Stromal cell of bone marrow (primary cell): Measurements from ENCODE around the gene ZNF598.
A peak's percentile ranks its signal among the peaks of the same experiment; 100 is the strongest.
"Not testable (repeated sequence)": the region's sequence is repeated elsewhere in the genome, so short reads cannot be mapped to it uniquely, and the experiment has no call there.

ENCODE experiments used
- DNase-seq: peaks from one replicate; pipeline ENCODE4 v3.0.0-alpha.2; 2012; ENCODE audit warnings: low read depth

Gene ZNF598

DNA sequence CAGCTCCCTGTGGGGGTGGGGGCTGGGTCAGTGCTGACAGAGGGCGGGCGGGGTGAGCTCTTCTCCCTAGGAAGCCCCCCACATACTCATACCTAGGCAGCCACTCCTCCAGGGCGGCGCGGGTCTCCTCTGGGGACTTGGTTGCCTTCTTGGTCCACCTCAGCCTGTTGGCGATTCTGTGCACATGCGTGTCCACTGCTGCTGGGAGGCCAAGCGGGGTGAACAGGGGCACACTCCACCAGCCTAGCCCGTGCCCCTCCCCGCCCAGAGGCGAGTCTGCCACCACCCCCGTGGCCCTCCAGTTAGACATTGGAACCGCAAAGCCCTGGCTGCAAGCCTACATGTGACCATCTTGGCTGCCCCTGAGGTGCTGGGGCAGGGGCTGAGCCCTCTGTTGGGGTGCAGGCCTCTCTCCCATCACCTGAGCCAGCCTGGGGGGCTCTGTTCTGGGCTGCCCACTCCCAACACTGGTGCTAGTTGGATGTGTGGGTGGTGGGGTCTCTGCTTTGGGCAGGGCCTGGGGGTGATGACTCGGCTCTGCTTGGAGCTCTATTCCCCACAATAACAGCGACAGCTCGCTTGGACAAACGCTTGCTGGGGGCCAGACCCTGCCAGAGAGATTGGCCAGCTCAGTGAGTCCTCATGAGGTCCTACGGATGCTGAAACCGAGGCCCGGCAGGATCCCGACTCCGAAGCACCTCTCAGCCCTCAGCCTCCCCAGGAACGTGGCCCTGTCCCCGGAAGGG, 30.6 kb upstream of the ZNF598 start:
- DNase-seq: no peak

GRCh38 chr16:2039274-2040031, 29.8 kb upstream of the ZNF598 start:
- DNase-seq: no peak

- DNase-seq: no peak
These were observed 29.0 kb upstream of the ZNF598 start for GRCh38 chr16:2038382-2039231.

DNA sequence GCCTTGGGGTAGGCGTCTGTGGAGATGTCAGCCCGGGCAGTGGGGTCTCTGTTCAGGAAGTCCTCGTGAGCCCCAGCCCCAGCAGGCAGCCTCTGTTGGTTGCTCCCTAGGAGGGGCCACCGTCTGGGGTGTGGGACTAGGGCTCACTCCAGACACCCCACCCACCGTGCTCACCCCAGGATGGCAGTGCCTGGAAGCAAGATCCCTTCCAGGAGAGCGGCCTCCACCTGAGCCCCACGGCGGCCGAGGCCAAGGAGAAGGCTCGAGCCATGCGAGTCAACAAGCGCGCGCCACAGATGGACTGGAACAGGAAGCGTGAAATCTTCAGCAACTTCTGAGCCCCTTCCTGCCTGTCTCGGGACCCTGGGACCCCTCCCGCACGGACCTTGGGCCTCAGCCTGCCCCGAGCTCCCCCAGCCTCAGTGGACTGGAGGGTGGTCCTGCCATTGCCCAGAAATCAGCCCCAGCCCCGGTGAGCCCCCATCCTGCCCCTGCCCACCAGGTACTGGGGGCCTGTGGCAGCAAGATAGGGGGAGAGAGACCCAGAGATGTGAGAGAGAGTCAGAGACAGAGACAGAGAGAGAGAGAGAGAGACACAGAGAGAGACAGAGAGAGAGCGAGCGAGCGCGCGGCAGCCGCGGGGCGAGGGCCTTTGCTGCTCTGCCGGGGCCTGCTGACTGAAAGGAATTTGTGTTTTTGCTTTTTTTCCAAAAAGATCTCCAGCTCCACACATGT, 28.2 kb upstream of the ZNF598 start:
- DNase-seq: no peak

DNA sequence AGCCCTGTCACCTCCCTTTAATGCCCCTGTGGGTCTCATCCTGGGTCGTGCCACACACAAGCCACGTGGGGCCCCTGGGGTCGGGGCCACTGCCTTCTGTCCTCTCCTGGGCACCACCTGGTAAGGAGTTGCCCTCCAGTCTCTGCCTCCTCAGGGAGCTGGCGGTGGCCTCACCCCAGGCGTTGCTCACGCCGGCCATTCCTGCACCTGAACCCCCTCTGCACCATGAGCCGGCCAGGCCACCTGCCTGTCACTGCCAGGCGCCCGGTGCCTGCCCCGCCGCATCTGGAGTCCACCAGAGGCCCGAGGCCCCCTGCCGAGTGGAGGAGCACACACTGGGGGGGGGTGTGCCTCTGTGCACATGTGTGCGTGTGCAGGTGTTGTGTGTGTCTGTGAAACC, 27.5 kb upstream of the ZNF598 start:
- no peak for DNase-seq

DNA sequence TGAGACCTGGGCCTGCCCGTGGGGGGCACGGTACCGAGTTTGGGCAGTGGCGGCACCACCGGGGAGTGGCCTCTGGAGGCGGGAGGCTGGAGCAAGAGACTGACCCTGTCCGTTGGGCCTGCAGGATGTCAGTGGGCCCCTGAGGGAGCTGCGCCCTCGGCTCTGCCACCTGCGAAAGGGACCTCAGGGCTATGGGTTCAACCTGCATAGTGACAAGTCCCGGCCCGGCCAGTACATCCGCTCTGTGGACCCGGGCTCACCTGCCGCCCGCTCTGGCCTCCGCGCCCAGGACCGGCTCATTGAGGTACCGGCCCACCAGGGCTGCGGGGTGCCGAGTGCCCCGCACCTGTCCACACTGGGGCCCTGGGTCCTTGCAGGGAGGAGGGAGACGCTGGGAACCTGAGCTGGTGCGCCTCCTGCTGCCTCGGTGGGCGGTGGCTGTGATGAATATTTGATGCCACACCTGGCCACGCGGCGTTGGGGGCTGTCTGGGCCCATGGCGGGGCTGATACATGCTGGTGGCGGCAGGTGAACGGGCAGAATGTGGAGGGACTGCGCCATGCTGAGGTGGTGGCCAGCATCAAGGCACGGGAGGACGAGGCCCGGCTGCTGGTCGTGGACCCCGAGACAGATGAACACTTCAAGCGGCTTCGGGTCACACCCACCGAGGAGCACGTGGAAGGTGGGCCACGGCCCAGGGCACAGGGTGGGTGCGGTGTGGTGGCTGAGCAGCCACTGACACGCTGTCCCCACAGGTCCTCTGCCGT, 26.8 kb upstream of the ZNF598 start:
- no peak for DNase-seq

- peak; percentile 81 for DNase-seq
These were observed 26.0 kb upstream of the ZNF598 start for GRCh38 chr16:2035431-2036199.

GRCh38 chr16:2034696-2035430, 25.2 kb upstream of the ZNF598 start:
- DNase-seq: no peak

GRCh38 chr16:2033909-2034695, 24.5 kb upstream of the ZNF598 start:
- not testable (repeated sequence) for DNase-seq

GRCh38 chr16:2033057-2033908, 23.7 kb upstream of the ZNF598 start:
- DNase-seq: peak; percentile 45

DNA sequence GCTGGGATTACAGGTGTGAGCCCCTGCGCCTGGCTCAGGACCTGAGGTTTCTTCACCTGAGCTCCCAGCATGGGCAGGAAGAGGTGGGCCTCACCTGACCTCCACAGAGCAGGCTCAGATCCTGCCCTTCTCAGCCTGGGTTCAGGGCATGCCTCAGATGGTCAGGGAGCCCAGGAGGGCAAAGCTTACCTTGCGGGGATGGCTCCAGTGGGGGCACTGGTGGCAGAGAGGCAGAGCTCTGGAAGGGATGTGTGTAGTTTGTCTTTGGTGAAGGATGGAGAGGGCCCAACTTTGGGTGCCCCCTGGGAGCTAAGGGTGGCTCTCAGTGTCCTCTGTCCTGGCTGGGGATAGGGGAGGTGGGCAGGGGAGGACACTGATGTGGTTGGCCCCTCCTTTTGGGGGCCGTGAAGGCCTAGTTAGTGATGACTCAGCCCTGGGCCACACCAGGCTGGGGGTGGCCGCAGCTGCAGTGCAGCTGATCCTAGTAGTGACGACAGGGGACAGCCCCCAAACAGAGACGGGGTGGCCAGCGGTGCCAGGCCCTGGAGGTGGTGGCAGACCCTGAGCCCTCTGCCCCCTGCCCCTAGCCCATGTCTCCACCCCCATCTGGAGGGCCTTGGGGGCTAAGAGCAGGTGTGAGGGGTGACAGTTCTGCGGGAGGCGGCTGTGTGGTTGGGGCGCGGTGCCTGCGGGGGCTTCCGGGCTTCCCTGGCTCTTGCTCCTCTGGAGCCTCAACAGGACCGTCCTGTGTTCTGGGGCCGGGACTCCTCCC, 22.9 kb upstream of the ZNF598 start:
- DNase-seq: no peak

GRCh38 chr16:2031081-2031577, 21.5 kb upstream of the ZNF598 start:
- DNase-seq: no peak

- DNase-seq: no peak
These were observed 20.4 kb upstream of the ZNF598 start for GRCh38 chr16:2030036-2030435.

DNA sequence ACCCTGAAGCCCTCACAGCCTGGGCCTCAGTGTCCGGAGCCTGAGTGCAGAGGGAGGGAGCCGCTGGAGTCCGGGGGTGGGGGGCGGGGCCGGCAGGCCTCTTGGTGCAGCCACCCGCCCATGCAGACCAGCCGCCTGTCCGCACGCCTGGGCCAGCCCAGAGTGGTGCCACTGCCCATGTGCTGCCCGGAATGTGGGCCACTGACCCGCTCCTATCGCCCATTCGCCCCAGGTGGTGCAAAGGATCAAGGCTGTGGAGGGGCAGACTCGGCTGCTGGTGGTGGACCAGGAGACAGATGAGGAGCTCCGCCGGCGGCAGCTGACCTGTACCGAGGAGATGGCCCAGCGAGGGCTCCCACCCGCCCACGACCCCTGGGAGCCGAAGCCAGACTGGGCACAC, 19.7 kb upstream of the ZNF598 start:
- no peak for DNase-seq

DNA sequence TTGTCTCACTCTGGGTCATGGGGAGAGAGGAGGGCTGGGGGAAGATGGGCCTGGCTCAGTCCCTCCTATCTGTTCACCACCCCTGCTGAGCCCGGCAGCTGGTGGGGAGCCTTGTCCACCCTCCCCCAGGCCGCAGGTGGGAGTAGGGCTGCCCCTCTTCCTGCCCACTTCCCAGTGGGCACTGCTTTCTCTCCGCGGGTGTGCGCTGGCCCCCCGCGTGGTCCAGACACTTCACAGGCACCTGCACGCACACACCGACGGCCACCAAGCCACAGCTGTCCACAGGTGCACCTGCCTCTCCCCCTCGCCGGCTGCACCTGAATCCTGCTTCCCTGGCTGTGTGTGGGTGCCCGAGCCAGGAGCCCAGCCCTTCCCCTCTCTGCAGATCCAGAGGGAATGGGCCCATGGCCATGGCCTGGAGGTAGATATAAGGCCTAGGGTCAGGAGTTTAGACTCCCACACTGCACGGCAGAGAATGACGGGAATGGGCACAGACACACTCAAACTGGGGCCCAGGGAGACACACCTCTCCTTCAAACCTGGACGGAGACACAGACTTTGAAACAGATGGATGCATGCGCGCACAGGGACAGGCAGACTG, 19.1 kb upstream of the ZNF598 start:
- DNase-seq: no peak

DNA sequence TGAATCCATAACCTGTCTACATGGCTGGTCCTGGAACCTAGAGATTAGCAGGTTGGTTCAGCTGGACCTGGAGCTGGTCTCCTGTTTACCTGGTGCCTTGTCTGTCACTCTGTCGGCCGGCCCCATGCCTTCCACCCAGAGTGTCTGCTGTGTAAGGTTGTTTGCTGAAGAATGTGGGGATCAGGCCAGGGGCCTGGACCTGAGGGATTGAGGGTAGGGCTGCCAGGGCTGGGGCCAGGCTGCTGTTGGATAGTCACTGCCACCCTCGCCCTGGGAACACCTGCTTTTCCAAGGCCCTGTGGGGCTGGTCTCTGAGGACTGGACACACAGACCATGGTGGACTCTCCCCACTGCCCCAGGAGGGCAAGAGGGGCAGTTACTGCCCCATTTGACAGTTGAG, 18.5 kb upstream of the ZNF598 start:
- no peak for DNase-seq
